MV-4-11 (cell line): ENCODE data around the gene AKT3.

ENCODE experiments used
- DNase-seq: peaks from one replicate; lab custom pipeline; 2025; lab: John Stamatoyannopoulos, UW

The AKT3 gene

GRCh38 chr1:243487649-243488227, 362.3 kb downstream of the AKT3 start:
- no peak for DNase-seq

- DNase-seq, result no peak
Observed at GRCh38 chr1:243487036-243487648, 362.9 kb downstream of the AKT3 start.

GRCh38 chr1:243483952-243484351, 366.1 kb downstream of the AKT3 start:
- DNase-seq, result no peak

- no peak for DNase-seq
Observed at GRCh38 chr1:243483071-243483771, 366.8 kb downstream of the AKT3 start.

- no peak for DNase-seq
Observed at GRCh38 chr1:243482141-243483022, 367.7 kb downstream of the AKT3 start.

GRCh38 chr1:243481101-243481500, 368.9 kb downstream of the AKT3 start:
- DNase-seq, result no peak

GRCh38 chr1:243477731-243478290, 372.2 kb downstream of the AKT3 start:
- DNase-seq, result peak; percentile 91

- DNase-seq, result peak; percentile 37
Observed at GRCh38 chr1:243475966-243476365, 374.1 kb downstream of the AKT3 start.

GRCh38 chr1:243474906-243475305, 375.1 kb downstream of the AKT3 start:
- DNase-seq, result no peak

GRCh38 chr1:243474136-243474881, 375.7 kb downstream of the AKT3 start:
- DNase-seq, result no peak

- DNase-seq, result peak; percentile 59
Observed at GRCh38 chr1:243473227-243474135, 376.6 kb downstream of the AKT3 start.

- DNase-seq, result peak; percentile 92
Observed at GRCh38 chr1:243471754-243472745, 378.0 kb downstream of the AKT3 start.

- peak; percentile 86 for DNase-seq
Observed at GRCh38 chr1:243471026-243471685, 378.9 kb downstream of the AKT3 start.

- no peak for DNase-seq
Observed at GRCh38 chr1:243470502-243470901, 379.5 kb downstream of the AKT3 start.

- DNase-seq, result no peak
Observed at GRCh38 chr1:243469497-243469896, 380.5 kb downstream of the AKT3 start.

GRCh38 chr1:243465738-243466137, 384.3 kb downstream of the AKT3 start:
- DNase-seq, result no peak

- DNase-seq, result no peak
Observed at GRCh38 chr1:243465081-243465480, 385.0 kb downstream of the AKT3 start.

GRCh38 chr1:243462929-243463697, 386.9 kb downstream of the AKT3 start:
- no peak for DNase-seq
